Measurements from ENCODE around the gene AICDA. TPM values are rescaled to one million over a fixed set of nuclear protein-coding genes. Genes with fewer than 3 reads are reported as not detected.
"Not testable (repeated sequence)": the region's sequence is repeated elsewhere in the genome, so short reads cannot be mapped to it uniquely, and the experiment has no call there.

Gene AICDA
- total RNA-seq, 1 experiment from 2014 or later = 0.22 TPM

GRCh38 chr12:8628731-8629130 lies 16.1 kb upstream of the AICDA start:
- no peaks in the 10 kb centered on the region; the same call in 1 of the 2 replicates for H3K27me3 Mint-ChIP-seq (ENCODE audit: low read depth)
- H2AFZ ChIP-seq (ENCODE audit: low read length) = no peak overlapping the region
- DNase-seq = no peak
- H3K27ac Mint-ChIP-seq = 0 out of 7 replicates have a peak overlapping the region, but pooled peaks of 1 of the 3 experiments have one; percentile 14
- no peak overlapping the region for H3K4me3 Mint-ChIP-seq
- H3K9me3 ChIP-seq (ENCODE audit: control insufficient read depth, low read depth, low read length) = no peaks in the 10 kb centered on the region
- H3K18ac ChIP-seq (ENCODE audit: insufficient read length, low read depth, low read length) = no peak overlapping the region
- no peak for TF ChIP-seq CTCF (conservative IDR thresholded peaks at IDR 0.05)
- peaks cover 18 to 19% of the 10 kb centered on the region in 2 experiments for H3K9me3 Mint-ChIP-seq
- no peaks in the 10 kb centered on the region for H3K4me1 ChIP-seq (ENCODE audit: insufficient read depth, low read length)
- H2AK5ac ChIP-seq (ENCODE audit: insufficient read length, low read length) = no peak overlapping the region
- no peak overlapping the region for H3K4ac ChIP-seq (ENCODE audit: low read depth, low read length)
- H2BK5ac ChIP-seq (ENCODE audit: insufficient read length, low read length) = no peak overlapping the region
- H3K4me1 Mint-ChIP-seq = peaks cover 0 to 6% of the 10 kb centered on the region in 2 experiments; a peak in 1 of 4 replicates
- no peak overlapping the region for H4K5ac ChIP-seq (ENCODE audit: insufficient read length, low read depth, low read length)
- H3K56ac ChIP-seq (ENCODE audit: insufficient read length, low read depth, low read length) = no peak overlapping the region
- no peak overlapping the region for H4K8ac ChIP-seq (replicated peaks; ENCODE audit: insufficient read length, low read depth, low read length)
- H3T11ph ChIP-seq (ENCODE audit: low read length) = no peak overlapping the region
- H4K91ac ChIP-seq (ENCODE audit: insufficient read length, low read depth, low read length) = no peak overlapping the region
- H3K79me2 ChIP-seq (ENCODE audit: insufficient read depth, low read length) = no peaks in the 10 kb centered on the region
- WGBS (ENCODE audit: extremely low coverage, insufficient read length, low lambda C conversion rate) = no CpG with 5 or more reads among the region's 3 CpGs
- H2BK20ac ChIP-seq (ENCODE audit: low read depth, low read length, poor library complexity, severe bottlenecking) = no peak overlapping the region
- H2BK15ac ChIP-seq (ENCODE audit: low read depth, low read length) = no peak overlapping the region
- no peak overlapping the region for H2BK120ac ChIP-seq (ENCODE audit: low read depth, low read length, poor library complexity, severe bottlenecking)
- H3K27ac ChIP-seq (ENCODE audit: insufficient read length, low read depth, low read length) = no peak overlapping the region
- H3K23me2 ChIP-seq (ENCODE audit: insufficient read length, low read depth, low read length, poor library complexity, severe bottlenecking) = no peaks in the 10 kb centered on the region
- no peak overlapping the region for H3K14ac ChIP-seq (ENCODE audit: insufficient read depth, low read length)
- no peaks in the 10 kb centered on the region for H3K27me3 ChIP-seq (ENCODE audit: insufficient read depth, low read length)
- no peak overlapping the region for H2BK12ac ChIP-seq (ENCODE audit: insufficient read length, low read depth, low read length)
- no peak overlapping the region for H3K9ac ChIP-seq (ENCODE audit: extremely low read depth, insufficient read length, low read length)
- H3K79me1 ChIP-seq (ENCODE audit: insufficient read depth, low read depth, low read length, poor library complexity, severe bottlenecking) = no peaks in the 10 kb centered on the region
- H3K4me2 ChIP-seq (ENCODE audit: insufficient read depth, insufficient read length, low read length) = no peak overlapping the region
- no peaks in the 10 kb centered on the region for H4K20me1 ChIP-seq (ENCODE audit: control insufficient read depth, insufficient read depth, insufficient read length)
- H3K36me3 Mint-ChIP-seq (ENCODE audit: insufficient read depth in 1 of 3, low read depth in 3 of 3) = peaks cover 2 to 11% (median 10%) of the 10 kb centered on the region in 3 experiments; a peak in 6 of 7 replicates
- H3K23ac ChIP-seq (ENCODE audit: insufficient read length, low read depth, low read length) = no peak overlapping the region

- not testable (repeated sequence) for H4K20me1 ChIP-seq (ENCODE audit: control insufficient read depth, insufficient read depth, insufficient read length); H3K4ac ChIP-seq (ENCODE audit: low read depth, low read length); H3K4me2 ChIP-seq (ENCODE audit: insufficient read depth, insufficient read length, low read length); DNase-seq; H3K56ac ChIP-seq (ENCODE audit: insufficient read length, low read depth, low read length); H2BK12ac ChIP-seq (ENCODE audit: insufficient read length, low read depth, low read length); H3K9ac ChIP-seq (ENCODE audit: extremely low read depth, insufficient read length, low read length); H2BK120ac ChIP-seq (ENCODE audit: low read depth, low read length, poor library complexity, severe bottlenecking); H3K4me1 ChIP-seq (ENCODE audit: insufficient read depth, low read length); H2BK5ac ChIP-seq (ENCODE audit: insufficient read length, low read length); H3K79me1 ChIP-seq (ENCODE audit: insufficient read depth, low read depth, low read length, poor library complexity, severe bottlenecking); H4K91ac ChIP-seq (ENCODE audit: insufficient read length, low read depth, low read length); H3K18ac ChIP-seq (ENCODE audit: insufficient read length, low read depth, low read length); H3K14ac ChIP-seq (ENCODE audit: insufficient read depth, low read length); H3K4me1 Mint-ChIP-seq; H3K27ac Mint-ChIP-seq; H2BK15ac ChIP-seq (ENCODE audit: low read depth, low read length); H2AFZ ChIP-seq (ENCODE audit: low read length); H3K23me2 ChIP-seq (ENCODE audit: insufficient read length, low read depth, low read length, poor library complexity, severe bottlenecking); H4K8ac ChIP-seq (replicated peaks; ENCODE audit: insufficient read length, low read depth, low read length); H2AK5ac ChIP-seq (ENCODE audit: insufficient read length, low read length); H3K27me3 Mint-ChIP-seq (ENCODE audit: low read depth); H3T11ph ChIP-seq (ENCODE audit: low read length); H3K27ac ChIP-seq (ENCODE audit: insufficient read length, low read depth, low read length); H3K4me3 Mint-ChIP-seq; H4K5ac ChIP-seq (ENCODE audit: insufficient read length, low read depth, low read length); H3K23ac ChIP-seq (ENCODE audit: insufficient read length, low read depth, low read length); H2BK20ac ChIP-seq (ENCODE audit: low read depth, low read length, poor library complexity, severe bottlenecking); H3K9me3 ChIP-seq (ENCODE audit: control insufficient read depth, low read depth, low read length); H3K79me2 ChIP-seq (ENCODE audit: insufficient read depth, low read length); H3K27me3 ChIP-seq (ENCODE audit: insufficient read depth, low read length)
- WGBS (ENCODE audit: extremely low coverage, insufficient read length, low lambda C conversion rate) = no CpG with 5 or more reads among the region's 26 CpGs
- peaks cover 0 to 22% (median 0%) of the 10 kb centered on the region in 3 experiments; a peak in 3 of 7 replicates for H3K36me3 Mint-ChIP-seq (ENCODE audit: insufficient read depth in 1 of 3, low read depth in 3 of 3)
- peaks cover 16 to 18% of the 10 kb centered on the region in 2 experiments for H3K9me3 Mint-ChIP-seq
Observed at GRCh38 chr12:8624750-8625149, 12.1 kb upstream of the AICDA start.

Measured in H9 (cell line).